GM18508 (cell line): Measurements from ENCODE around the gene ZIC5.
"Not testable (repeated sequence)": the region's sequence is repeated elsewhere in the genome, so short reads cannot be mapped to it uniquely, and the experiment has no call there.

ENCODE experiments used
- ATAC-seq: cut with Tn5 transposase; IDR thresholded peaks from one replicate; pipeline ENCODE4 v1.9.1; 2021; ENCODE audit warnings: moderate number of reproducible peaks; ENCODE audit not compliant: insufficient read depth, unreplicated experiment

ZIC5 gene

GRCh38 chr13:99945515-99945914 is 26.1 kb downstream of the ZIC5 start:
- ATAC-seq, result not testable (repeated sequence)

GRCh38 chr13:99944606-99945005 is 27.0 kb downstream of the ZIC5 start:
- ATAC-seq, result no peak

- no peak for ATAC-seq
Observed at GRCh38 chr13:99944102-99944501, 27.5 kb downstream of the ZIC5 start.

GRCh38 chr13:99941911-99942310 is 29.7 kb downstream of the ZIC5 start:
- ATAC-seq, result no peak

- ATAC-seq, result no peak
Observed at GRCh38 chr13:99941086-99941485, 30.5 kb downstream of the ZIC5 start.

- ATAC-seq, result no peak
Observed at GRCh38 chr13:99938635-99939034, 32.9 kb downstream of the ZIC5 start.

GRCh38 chr13:99935772-99936171 is 35.8 kb downstream of the ZIC5 start:
- ATAC-seq, result no peak

GRCh38 chr13:99932912-99933311 is 38.7 kb downstream of the ZIC5 start:
- no peak for ATAC-seq

GRCh38 chr13:99930925-99931324 is 40.6 kb downstream of the ZIC5 start:
- no peak for ATAC-seq

GRCh38 chr13:99929866-99930265 is 41.7 kb downstream of the ZIC5 start:
- no peak for ATAC-seq

GRCh38 chr13:99926014-99926731 is 45.4 kb downstream of the ZIC5 start:
- ATAC-seq, result no peak

GRCh38 chr13:99923877-99924582 is 47.5 kb downstream of the ZIC5 start:
- ATAC-seq, result no peak

GRCh38 chr13:99922631-99923404 is 48.7 kb downstream of the ZIC5 start:
- no peak for ATAC-seq

- no peak for ATAC-seq
Observed at GRCh38 chr13:99919132-99919531, 52.4 kb downstream of the ZIC5 start.

- ATAC-seq, result peak; percentile 87
Observed at GRCh38 chr13:99916366-99917103, 55.0 kb downstream of the ZIC5 start.

GRCh38 chr13:99913167-99913566 is 58.4 kb downstream of the ZIC5 start:
- no peak for ATAC-seq
